ENCODE results near the gene PRKAR1B.

Gene PRKAR1B

DNA sequence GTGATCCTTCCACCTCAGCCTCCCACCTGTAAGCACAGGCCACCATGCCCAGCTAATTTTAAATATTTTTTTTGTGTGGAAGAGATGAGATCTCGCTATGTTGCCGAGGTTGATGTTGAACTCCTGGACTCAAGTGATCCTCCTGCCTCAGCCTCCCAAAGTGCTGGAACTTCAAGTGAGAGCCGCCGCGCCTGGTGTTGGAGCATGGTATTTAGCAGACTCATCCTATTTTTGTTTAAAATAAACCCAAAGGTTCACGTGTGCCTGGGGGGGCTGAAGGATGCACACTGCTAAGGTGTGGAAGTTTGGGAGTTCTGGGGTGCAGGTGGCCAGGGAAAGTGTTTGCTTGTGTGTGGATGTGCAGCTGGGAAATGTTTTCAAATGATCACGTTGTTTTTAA lies 225.6 kb downstream of the PRKAR1B start:
- DNase-seq (ENCODE audit: low read depth in 2 of 3, low spot score in 2 of 3): no peak

- no peak for DNase-seq (ENCODE audit: low read depth in 2 of 3, low spot score in 2 of 3)
Measured at GRCh38 chr7:500521-501420, 226.3 kb downstream of the PRKAR1B start.

- no peak for DNase-seq (ENCODE audit: low read depth in 2 of 3, low spot score in 2 of 3)
Measured at GRCh38 chr7:499853-500485, 227.1 kb downstream of the PRKAR1B start.
